Vagina (tissue), 2 donors: ENCODE results near the gene BMPR1B. TPM values are rescaled to one million over a fixed set of nuclear protein-coding genes. Genes with fewer than 3 reads are reported as not detected.

ENCODE experiments used
- DNase-seq, 2 donors: peaks; one replicate each; pipeline ENCODE4 v3.0.0-alpha.2; 2017; ENCODE audit errors: extremely low spot score in 2 of 2
- H3K27ac ChIP-seq: fragments of 200-600 bp; sonication (generic); one replicate; pipeline ENCODE4 v1.5.1; 2019
- H3K27me3 ChIP-seq: fragments of 200-600 bp; sonication (generic); one replicate; pipeline ENCODE4 v1.5.1; 2019
- H3K36me3 ChIP-seq, 2 donors: fragments of 200-600 bp; sonication (generic); one replicate each; pipeline ENCODE4 v1.5.1; 2017 to 2019
- H3K4me1 ChIP-seq: fragments of 200-600 bp; sonication (generic); one replicate; pipeline ENCODE4 v1.5.1; 2019
- H3K4me3 ChIP-seq, 2 donors: fragments of 200-600 bp; sonication (generic); 1 replicate in 1 of 2; 2 replicates in 1 of 2; pipeline ENCODE4 v1.5.1; 2016 to 2019
- H3K9me3 ChIP-seq: fragments of 200-600 bp; sonication (generic); one replicate; pipeline ENCODE4 v1.5.1; 2019
- POLR2A ChIP-seq, 2 donors: fragments of 450-650 bp; IDR thresholded peaks; one replicate each; pipeline ENCODE4 v1.6.1; 2017; ENCODE audit warnings: antibody characterized with exemption in 2 of 2, mild to moderate bottlenecking in 2 of 2, moderate library complexity in 2 of 2
- POLR2AphosphoS5 ChIP-seq, 2 donors: sonication (generic); formaldehyde crosslinking; IDR thresholded peaks; one replicate each; pipeline ENCODE4 v1.9.0; 2017; ENCODE audit warnings: antibody characterized with exemption in 2 of 2, mild to moderate bottlenecking in 2 of 2, low read depth in 1 of 2; ENCODE audit not compliant: insufficient read depth in 1 of 2
- intact Hi-C: fragments of 100-400 bp; cut with DNase I; formaldehyde crosslinking; loops from one replicate; pipeline ENCODE4 v1.15.1; 2023
- total RNA-seq: library from RNA; depleted of rRNA; stranded (reverse); fragments of >200 nt; gene quantifications from one replicate; pipeline ENCODE4 v1.2.3, GENCODE V29; 2016
- TF ChIP-seq, protein P1 (sequence below), 3 experiments: fragments of 450-650 bp in 2 of 3; fragments of 200-600 bp in 1 of 3; sonication (generic) in 1 of 3; IDR thresholded peaks; one replicate each; pipeline ENCODE4 v1.5.1; 2017 to 2019; ENCODE audit warnings: antibody characterized with exemption in 3 of 3, mild to moderate bottlenecking in 2 of 3, moderate library complexity in 2 of 3

The BMPR1B gene
- total RNA-seq, 1 donor from 2014 or later, result 0.49 TPM

DNA sequence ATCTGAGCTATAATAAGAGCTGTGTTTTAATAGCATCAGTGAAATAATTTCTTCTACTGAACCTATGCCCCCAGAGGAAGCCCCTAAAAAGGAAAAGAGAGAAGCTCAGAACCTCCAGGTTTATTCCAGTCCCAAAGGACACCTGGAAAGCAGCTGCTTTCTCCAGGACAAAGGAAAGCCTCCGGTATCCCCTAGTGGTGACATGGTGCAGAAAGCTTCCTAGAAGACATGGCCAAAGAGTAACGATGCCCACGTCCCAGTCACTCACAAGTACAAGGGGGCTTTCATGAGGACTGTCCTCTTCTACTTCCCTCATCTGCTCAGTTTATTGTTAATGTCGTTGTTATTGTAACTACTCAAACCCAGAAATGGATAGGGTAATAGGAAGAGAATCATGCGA lies 447.1 kb downstream of the BMPR1B start:
- TF ChIP-seq, protein P1, sequence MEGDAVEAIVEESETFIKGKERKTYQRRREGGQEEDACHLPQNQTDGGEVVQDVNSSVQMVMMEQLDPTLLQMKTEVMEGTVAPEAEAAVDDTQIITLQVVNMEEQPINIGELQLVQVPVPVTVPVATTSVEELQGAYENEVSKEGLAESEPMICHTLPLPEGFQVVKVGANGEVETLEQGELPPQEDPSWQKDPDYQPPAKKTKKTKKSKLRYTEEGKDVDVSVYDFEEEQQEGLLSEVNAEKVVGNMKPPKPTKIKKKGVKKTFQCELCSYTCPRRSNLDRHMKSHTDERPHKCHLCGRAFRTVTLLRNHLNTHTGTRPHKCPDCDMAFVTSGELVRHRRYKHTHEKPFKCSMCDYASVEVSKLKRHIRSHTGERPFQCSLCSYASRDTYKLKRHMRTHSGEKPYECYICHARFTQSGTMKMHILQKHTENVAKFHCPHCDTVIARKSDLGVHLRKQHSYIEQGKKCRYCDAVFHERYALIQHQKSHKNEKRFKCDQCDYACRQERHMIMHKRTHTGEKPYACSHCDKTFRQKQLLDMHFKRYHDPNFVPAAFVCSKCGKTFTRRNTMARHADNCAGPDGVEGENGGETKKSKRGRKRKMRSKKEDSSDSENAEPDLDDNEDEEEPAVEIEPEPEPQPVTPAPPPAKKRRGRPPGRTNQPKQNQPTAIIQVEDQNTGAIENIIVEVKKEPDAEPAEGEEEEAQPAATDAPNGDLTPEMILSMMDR (IDR thresholded peaks at IDR 0.05), result no peak
- TF ChIP-seq POLR2A (IDR thresholded peaks at IDR 0.05) (no peak), POLR2AphosphoS5 (IDR thresholded peaks at IDR 0.05; ENCODE audit: insufficient read depth in 1 of 2, low read depth in 1 of 2) (no peak)
- intact Hi-C loops, result no loop called here
- no peaks in the 10 kb centered on the region for H3K27me3 ChIP-seq
- H3K4me1 ChIP-seq, result peaks cover 4% of the 10 kb centered on the region
- no peak for DNase-seq
- H3K36me3 ChIP-seq, result no peaks in the 10 kb centered on the region
- H3K27ac ChIP-seq, result no peak overlapping the region
- no peaks in the 10 kb centered on the region for H3K9me3 ChIP-seq
- H3K4me3 ChIP-seq, result no peak overlapping the region
